OCI-LY3 (cell line): ENCODE measurements around the gene SNHG17.

Experiments
- CTCF ChIP-seq: fragments of 200-600, 300-600 bp; sonication (generic); IDR thresholded peaks from 2 replicates; pipeline ENCODE4 v1.5.1; 2014; ENCODE audit warnings: antibody characterized with exemption, low read length, low read depth
- EZH2phosphoT487 ChIP-seq: fragments of 200-600 bp; shearing (Covaris generic); IDR thresholded peaks from 2 replicates; pipeline ENCODE4 v1.6.1; 2018; ENCODE audit warnings: antibody characterized with exemption, mixed run types, low read depth

GRCh38 chr20:38386851-38387250 lies 48.3 kb downstream of the SNHG17 start:
- TF ChIP-seq CTCF (no peak), EZH2phosphoT487 (no peak)
